Astrocyte of the cerebellum (primary cell): ENCODE measurements around the gene CPXM1.

Experiments
- DNase-seq: peaks from one replicate; pipeline ENCODE4 v3.0.0-alpha.2; 2011; ENCODE audit warnings: low read depth
- H3K4me3 ChIP-seq: 2 replicates; pipeline ENCODE4 v1.5.1; 2011; ENCODE audit warnings: mild to moderate bottlenecking, low read depth, low read length, moderate library complexity
- CTCF ChIP-seq: IDR thresholded peaks from 2 replicates; pipeline ENCODE4 v1.5.1; 2012; ENCODE audit warnings: low read length, low read depth, moderate library complexity, mild to moderate bottlenecking; ENCODE audit errors: missing control alignments
- in situ Hi-C: cut with HindIII; loops from 2 replicates; pipeline ENCODE4 v1.10.0; 2017; ENCODE audit warnings: low sequenced_read_pairs

Gene CPXM1

GRCh38 chr20:2745936-2746635, 54.3 kb downstream of the CPXM1 start:
- H3K4me3 ChIP-seq: no peak overlapping the region
- in situ Hi-C loops: no loop called here
- no peak for DNase-seq
- TF ChIP-seq CTCF: no peak

GRCh38 chr20:2745060-2745910, 55.1 kb downstream of the CPXM1 start:
- DNase-seq: no peak
- in situ Hi-C loops: no loop called here
- TF ChIP-seq CTCF: no peak
- no peak overlapping the region for H3K4me3 ChIP-seq
